Spleen (tissue), 11 donors: ENCODE measurements around the gene SPON1. TPM values are rescaled to one million over a fixed set of nuclear protein-coding genes. Genes with fewer than 3 reads are reported as not detected.

Experiments
- DNase-seq: peaks from one replicate; pipeline ENCODE4 v3.0.0-alpha.2; 2020
- H3K27ac ChIP-seq, 8 donors: fragments of 200-600 bp; sonication (generic) in 7 of 8; 1 replicate in 4 of 8; 2 replicates in 4 of 8; pipeline versions ENCODE4 v1.5.0 to v1.8.0; 2016 to 2021; ENCODE audit warnings: inconsistent platforms in 4 of 8, mild to moderate bottlenecking in 4 of 8, moderate library complexity in 1 of 8
- H3K27me3 ChIP-seq, 7 donors: fragments of 200-600 bp; sonication (generic) in 6 of 7; replicated peaks in 1 of 7; 1 replicate in 4 of 7; 2 replicates in 3 of 7; pipeline versions ENCODE4 v1.5.0 to v1.8.0; 2016 to 2021; ENCODE audit warnings: inconsistent platforms in 3 of 7, mild to moderate bottlenecking in 1 of 7
- H3K36me3 ChIP-seq, 6 donors: fragments of 200-600 bp; sonication (generic) in 5 of 6; 1 replicate in 4 of 6; 2 replicates in 2 of 6; pipeline versions ENCODE4 v1.5.0 to v1.8.0; 2016 to 2021; ENCODE audit warnings: inconsistent platforms in 2 of 6
- H3K4me1 ChIP-seq, 6 donors: fragments of 200-600 bp; sonication (generic) in 5 of 6; 1 replicate in 3 of 6; 2 replicates in 3 of 6; pipeline versions ENCODE4 v1.5.0 to v1.8.0; 2016 to 2021; ENCODE audit warnings: inconsistent platforms in 3 of 6
- H3K4me3 ChIP-seq, 8 donors: fragments of 200-600 bp; sonication (generic) in 7 of 8; 1 replicate in 4 of 8; 2 replicates in 4 of 8; pipeline versions ENCODE4 v1.5.0 to v1.8.0; 2016 to 2021; ENCODE audit warnings: inconsistent platforms in 4 of 8, mild to moderate bottlenecking in 4 of 8, moderate library complexity in 2 of 8
- H3K9me3 ChIP-seq, 8 donors: fragments of 200-600 bp; sonication (generic) in 7 of 8; 1 replicate in 4 of 8; 2 replicates in 4 of 8; pipeline versions ENCODE4 v1.5.0 to v1.8.0; 2016 to 2021; ENCODE audit warnings: inconsistent platforms in 4 of 8
- POLR2A ChIP-seq, 3 donors: fragments of 450-650 bp; IDR thresholded peaks; one replicate each; pipeline ENCODE4 v1.5.1; 2017; ENCODE audit warnings: antibody characterized with exemption in 3 of 3, mild to moderate bottlenecking in 1 of 3
- POLR2AphosphoS5 ChIP-seq, 3 donors: sonication (generic); formaldehyde crosslinking; IDR thresholded peaks; one replicate each; pipeline ENCODE4 v1.5.1; 2017; ENCODE audit warnings: antibody characterized with exemption in 3 of 3
- WGBS, 5 donors: extraction: QIAGEN DNeasy Blood & Tissue Kit in 3 of 5; methylation state at CpG; one replicate each; pipeline versions ENCODE4 v1.1.5 to v1.1.7; 2013 to 2018; 5-methylcytosine and 5-hydroxymethylcytosine counted together
- intact Hi-C: fragments of 100-400 bp; cut with DNase I; formaldehyde crosslinking; loops from one replicate; pipeline ENCODE4 v1.15.0; 2023; ENCODE audit warnings: low total_unique reads
- polyA plus RNA-seq, 3 donors: library from polyadenylated mRNA; stranded (reverse); fragments of 200-250 nt; gene quantifications; one replicate each; pipeline ENCODE4 v1.2.1, GENCODE V29; 2013
- total RNA-seq, 7 donors: library from RNA; depleted of rRNA in 3 of 7; stranded (reverse); fragments of >200 nt in 3 of 7; fragmentation: NEBNext Ultra II Directional in 4 of 7; extraction: Animal tissue kit (Norgen Biotek cat#: 25700) in 4 of 7; gene quantifications; one replicate each; pipeline versions ENCODE4 v1.1.0 to v1.2.1, GENCODE V29; 2016 to 2021
- TF ChIP-seq, protein P1 (sequence below), 11 experiments: fragments of 200-600 bp in 7 of 11; fragments of 450-650 bp in 4 of 11; sonication (generic) in 4 of 11; IDR thresholded peaks in 8 of 11; conservative IDR thresholded peaks in 3 of 11; 1 replicate in 7 of 11; 2 replicates in 4 of 11; pipeline versions ENCODE4 v1.4.0 to v1.8.0; 2016 to 2021; ENCODE audit warnings: antibody characterized with exemption in 11 of 11, inconsistent platforms in 4 of 11, mild to moderate bottlenecking in 1 of 11
- donor health status: healthy with polysubstance abuse.
- donor health status: DM: no; HTN: no; CAD: no; lungs with moderate emphysema.
- donor health status: DM: no; HTN: no; CAD: no.
- donor health status: Bipolar disorder and iron deficiency.
- donor health status: healthy.
- donor health status: DM: no; HTN: no; CAD: no.
- donor health status: DM: yes; HTN: yes; CAD: no.

Gene SPON1
- total and polyA plus RNA-seq, 10 donors = 0.72 to 99.2 (median 10.1) TPM

DNA sequence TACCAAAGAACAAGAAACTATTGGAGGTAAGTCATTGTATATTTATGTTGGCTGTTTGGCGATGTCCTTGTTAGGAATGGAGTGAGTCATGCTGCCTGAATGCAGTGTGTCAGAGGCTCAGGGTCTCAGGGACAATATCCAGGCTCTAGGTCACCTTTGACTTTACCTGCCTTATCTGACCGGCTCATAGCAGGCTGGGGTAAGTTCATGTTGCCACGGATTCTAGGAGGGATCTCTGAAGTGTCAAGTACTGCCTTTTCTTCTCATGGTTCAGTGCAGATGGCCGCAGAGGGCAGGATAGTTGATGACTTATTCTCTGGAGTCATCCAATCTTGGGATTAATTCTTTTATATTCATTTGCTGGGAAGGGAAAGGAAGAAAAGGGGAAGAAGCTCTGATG lies 53.2 kb downstream of the SPON1 start:
- no peak for TF ChIP-seq POLR2A (IDR thresholded peaks at IDR 0.05)
- TF ChIP-seq POLR2AphosphoS5 (IDR thresholded peaks at IDR 0.05) = no peak
- TF ChIP-seq, protein P1, sequence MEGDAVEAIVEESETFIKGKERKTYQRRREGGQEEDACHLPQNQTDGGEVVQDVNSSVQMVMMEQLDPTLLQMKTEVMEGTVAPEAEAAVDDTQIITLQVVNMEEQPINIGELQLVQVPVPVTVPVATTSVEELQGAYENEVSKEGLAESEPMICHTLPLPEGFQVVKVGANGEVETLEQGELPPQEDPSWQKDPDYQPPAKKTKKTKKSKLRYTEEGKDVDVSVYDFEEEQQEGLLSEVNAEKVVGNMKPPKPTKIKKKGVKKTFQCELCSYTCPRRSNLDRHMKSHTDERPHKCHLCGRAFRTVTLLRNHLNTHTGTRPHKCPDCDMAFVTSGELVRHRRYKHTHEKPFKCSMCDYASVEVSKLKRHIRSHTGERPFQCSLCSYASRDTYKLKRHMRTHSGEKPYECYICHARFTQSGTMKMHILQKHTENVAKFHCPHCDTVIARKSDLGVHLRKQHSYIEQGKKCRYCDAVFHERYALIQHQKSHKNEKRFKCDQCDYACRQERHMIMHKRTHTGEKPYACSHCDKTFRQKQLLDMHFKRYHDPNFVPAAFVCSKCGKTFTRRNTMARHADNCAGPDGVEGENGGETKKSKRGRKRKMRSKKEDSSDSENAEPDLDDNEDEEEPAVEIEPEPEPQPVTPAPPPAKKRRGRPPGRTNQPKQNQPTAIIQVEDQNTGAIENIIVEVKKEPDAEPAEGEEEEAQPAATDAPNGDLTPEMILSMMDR (IDR thresholded peaks at IDR 0.05 in 8 of 11, conservative IDR thresholded peaks at IDR 0.05 in 3 of 11) = no peak
- no peak for DNase-seq
- H3K4me3 ChIP-seq = no peak overlapping the region
- 45 to 87% (median 79%) methylated on average over 4 of the region's 4 CpGs for WGBS, 5 donors
- H3K36me3 ChIP-seq = no peaks in the 10 kb centered on the region
- H3K27me3 ChIP-seq = no peaks in the 10 kb centered on the region
- H3K4me1 ChIP-seq = no peaks in the 10 kb centered on the region
- no peaks in the 10 kb centered on the region for H3K9me3 ChIP-seq
- H3K27ac ChIP-seq = no peak overlapping the region
- intact Hi-C loops = no loop called here

GRCh38 chr11:14018441-14018840 lies 55.9 kb downstream of the SPON1 start:
- intact Hi-C loops = no loop called here
- Histone ChIP-seq H3K4me1 (no peaks in the 10 kb centered on the region), H3K9me3 (no peaks in the 10 kb centered on the region), H3K4me3 (no peak overlapping the region), H3K36me3 (no peaks in the 10 kb centered on the region), H3K27ac (no peak overlapping the region), H3K27me3 (peaks cover 0 to under 1% (median 0%) of the 10 kb centered on the region in 7 donors)
- TF ChIP-seq POLR2AphosphoS5 (IDR thresholded peaks at IDR 0.05) (no peak), POLR2A (IDR thresholded peaks at IDR 0.05) (no peak)
- TF ChIP-seq, protein P1 (IDR thresholded peaks at IDR 0.05 in 8 of 11, conservative IDR thresholded peaks at IDR 0.05 in 3 of 11) = no peak
- no peak for DNase-seq
- 74 to 86% (median 77%) methylated on average over 2 of the region's 2 CpGs for WGBS, 5 donors

DNA sequence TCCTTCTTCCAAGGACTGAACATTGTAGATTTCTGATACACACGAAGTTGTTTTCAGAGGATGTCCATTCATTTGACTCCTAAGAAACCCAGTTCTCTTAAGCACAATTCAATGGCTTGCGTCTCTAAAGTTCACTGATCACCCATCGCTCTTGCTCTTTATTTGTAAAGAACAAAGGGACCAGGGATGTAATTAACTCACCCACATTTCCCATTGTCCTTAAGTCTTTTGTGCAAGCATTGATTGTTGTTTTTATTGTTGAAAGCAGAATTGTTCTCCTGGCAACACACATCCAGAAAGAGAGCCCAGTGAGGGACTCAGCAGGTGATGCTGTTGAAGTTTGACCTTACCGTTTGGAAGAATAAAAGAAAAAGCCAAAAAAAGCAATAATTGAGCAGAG lies 59.2 kb downstream of the SPON1 start:
- intact Hi-C loops = no loop called here
- Histone ChIP-seq H3K27ac (no peak overlapping the region), H3K36me3 (no peaks in the 10 kb centered on the region), H3K9me3 (no peaks in the 10 kb centered on the region), H3K4me3 (no peak overlapping the region), H3K4me1 (no peaks in the 10 kb centered on the region), H3K27me3 (peaks cover 0 to 24% (median 0%) of the 10 kb centered on the region in 7 donors)
- DNase-seq = no peak
- TF ChIP-seq, protein P1 (IDR thresholded peaks at IDR 0.05 in 8 of 11, conservative IDR thresholded peaks at IDR 0.05 in 3 of 11) = no peak
- no peak for TF ChIP-seq POLR2AphosphoS5 (IDR thresholded peaks at IDR 0.05)
- no peak for TF ChIP-seq POLR2A (IDR thresholded peaks at IDR 0.05)
- WGBS, 5 donors = 76 to 84% (median 82%) methylated on average over 4 of the region's 4 CpGs

DNA sequence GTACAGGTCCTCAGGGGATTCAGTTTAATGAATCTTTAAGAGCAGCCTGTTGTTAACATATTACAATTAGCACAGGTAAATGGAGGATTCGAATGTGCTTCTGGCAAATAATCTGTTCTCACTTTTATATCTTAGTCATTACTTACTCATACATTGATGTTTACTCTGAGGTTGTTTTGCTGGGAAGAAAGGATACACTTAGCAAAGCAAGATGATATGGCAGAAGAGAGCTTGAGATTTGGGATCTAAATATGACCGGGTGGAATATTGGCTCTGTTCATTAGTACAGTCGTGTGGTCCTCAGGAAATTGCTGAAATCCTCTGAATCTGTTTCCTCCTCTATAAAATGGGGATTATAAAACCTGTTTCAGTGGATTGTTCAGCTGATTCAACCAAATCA lies 59.7 kb downstream of the SPON1 start:
- Histone ChIP-seq H3K9me3 (no peaks in the 10 kb centered on the region), H3K36me3 (no peaks in the 10 kb centered on the region), H3K4me3 (no peak overlapping the region), H3K4me1 (no peaks in the 10 kb centered on the region), H3K27ac (no peak overlapping the region), H3K27me3 (peaks cover 0 to 24% (median 0%) of the 10 kb centered on the region in 7 donors)
- DNase-seq = no peak
- WGBS, 5 donors = 47 to 79% (median 73%) methylated on average over 3 of the region's 3 CpGs
- TF ChIP-seq POLR2AphosphoS5 (IDR thresholded peaks at IDR 0.05) (no peak), POLR2A (IDR thresholded peaks at IDR 0.05) (no peak)
- TF ChIP-seq, protein P1 (IDR thresholded peaks at IDR 0.05 in 8 of 11, conservative IDR thresholded peaks at IDR 0.05 in 3 of 11) = no peak
- intact Hi-C loops = no loop called here
